Natural killer cell (primary cell): ENCODE results near the gene FAM187B. TPM values are rescaled to one million over a fixed set of nuclear protein-coding genes. Genes with fewer than 3 reads are reported as not detected.

Source experiments
- ATAC-seq, 3 donors: fragments of 150-1000 bp in 2 of 3; fragments of 200-7000 bp in 1 of 3; cut with Tn5 transposase; 1 replicate in 1 of 3; 2 replicates in 2 of 3; pipeline ENCODE4 v1.10.0; 2021; ENCODE audit warnings: mild to moderate bottlenecking in 2 of 3, moderate library complexity in 2 of 3
- DNase-seq, 2 donors: peaks; one replicate each; pipeline versions ENCODE4 v3.0.0 to v3.0.0-alpha.2; 2013 to 2021; ENCODE audit warnings: mixed read lengths in 1 of 2
- H3K27ac ChIP-seq: one replicate; pipeline ENCODE4 v1.5.1; 2013; ENCODE audit warnings: mild to moderate bottlenecking, low read length
- H3K27me3 ChIP-seq: one replicate; pipeline ENCODE4 v1.6.1; 2013; ENCODE audit warnings: low read length; ENCODE audit not compliant: control insufficient read depth, insufficient read depth
- H3K36me3 ChIP-seq: one replicate; pipeline ENCODE4 v1.6.1; 2013; ENCODE audit warnings: low read length; ENCODE audit not compliant: control insufficient read depth, insufficient read depth
- H3K4me1 ChIP-seq: one replicate; pipeline ENCODE4 v1.6.1; 2013; ENCODE audit warnings: low read length; ENCODE audit not compliant: control insufficient read depth, insufficient read depth
- H3K4me3 ChIP-seq: one replicate; pipeline ENCODE4 v1.5.1; 2013; ENCODE audit warnings: low read length
- H3K9me3 ChIP-seq: one replicate; pipeline ENCODE4 v1.6.1; 2013; ENCODE audit warnings: low read length; ENCODE audit not compliant: control insufficient read depth, insufficient read depth
- H3K27ac Mint-ChIP-seq, 2 donors: one replicate each; pipeline ENCODE4 v1.8.0; 2022; ENCODE audit warnings: mild to moderate bottlenecking in 2 of 2, mixed read lengths in 2 of 2, moderate library complexity in 1 of 2
- H3K27me3 Mint-ChIP-seq, 2 donors: one replicate each; pipeline ENCODE4 v1.8.0; 2022; ENCODE audit warnings: low read depth in 2 of 2, mixed read lengths in 2 of 2
- H3K36me3 Mint-ChIP-seq: one replicate; pipeline ENCODE4 v1.8.0; 2022; ENCODE audit warnings: mixed read lengths
- H3K4me1 Mint-ChIP-seq, 2 donors: one replicate each; pipeline ENCODE4 v1.8.0; 2022; ENCODE audit warnings: mixed read lengths in 2 of 2
- H3K4me3 Mint-ChIP-seq: one replicate; pipeline ENCODE4 v1.8.0; 2022; ENCODE audit warnings: mild to moderate bottlenecking, moderate library complexity, mixed read lengths
- H3K9me3 Mint-ChIP-seq, 2 donors: one replicate each; pipeline ENCODE4 v1.8.0; 2022; ENCODE audit warnings: mixed read lengths in 2 of 2
- CTCF ChIP-seq: fragments of 200-600 bp; IDR thresholded peaks from one replicate; pipeline ENCODE4 v1.8.0; 2022; ENCODE audit warnings: antibody characterized with exemption
- WGBS: methylation state at CpG from one replicate; pipeline ENCODE4 v1.1.7; 2013; ENCODE audit warnings: missing lambda C conversion rate; ENCODE audit not compliant: insufficient coverage; 5-methylcytosine and 5-hydroxymethylcytosine counted together
- intact Hi-C: fragments of 100-400 bp; cut with micrococcal nuclease; formaldehyde crosslinking; loops from one replicate; pipeline ENCODE4 v1.14.2; 2022
- total RNA-seq, 4 donors: library from RNA; stranded (reverse); fragments of 120-200 nt in 1 of 4; gene quantifications; one replicate each; pipeline versions ENCODE4 v1.2.3 to v1.2.4, GENCODE V29; 2013 to 2022

The FAM187B gene
- total RNA-seq, 3 donors from 2014 or later (not counting 1 experiment from before 2014, with no cell fraction given) = not detected

- H3K36me3 Mint-ChIP-seq = no peaks in the 10 kb centered on the region
- DNase-seq = peak in 1 of 2 donors; percentile 6
- no peaks in the 10 kb centered on the region for H3K36me3 ChIP-seq
- no peaks in the 10 kb centered on the region for H3K4me1 ChIP-seq
- H3K27ac ChIP-seq = no peak overlapping the region
- no peak overlapping the region for H3K4me3 Mint-ChIP-seq
- TF ChIP-seq CTCF = no peak
- no peaks in the 10 kb centered on the region for H3K9me3 Mint-ChIP-seq
- H3K27me3 Mint-ChIP-seq = peaks cover 0 to 3% of the 10 kb centered on the region in 2 donors
- no peak overlapping the region for H3K4me3 ChIP-seq
- intact Hi-C loops = no loop called here
- 90% methylated on average over 14 of the region's 14 CpGs for WGBS
- no peaks in the 10 kb centered on the region for H3K27me3 ChIP-seq
- ATAC-seq = no peak
- peaks cover 0 to 7% of the 10 kb centered on the region in 2 donors for H3K4me1 Mint-ChIP-seq
- H3K27ac Mint-ChIP-seq = no peak overlapping the region
- no peaks in the 10 kb centered on the region for H3K9me3 ChIP-seq
These were observed 3.6 kb upstream of the FAM187B start for GRCh38 chr19:35231956-35232645.

DNA sequence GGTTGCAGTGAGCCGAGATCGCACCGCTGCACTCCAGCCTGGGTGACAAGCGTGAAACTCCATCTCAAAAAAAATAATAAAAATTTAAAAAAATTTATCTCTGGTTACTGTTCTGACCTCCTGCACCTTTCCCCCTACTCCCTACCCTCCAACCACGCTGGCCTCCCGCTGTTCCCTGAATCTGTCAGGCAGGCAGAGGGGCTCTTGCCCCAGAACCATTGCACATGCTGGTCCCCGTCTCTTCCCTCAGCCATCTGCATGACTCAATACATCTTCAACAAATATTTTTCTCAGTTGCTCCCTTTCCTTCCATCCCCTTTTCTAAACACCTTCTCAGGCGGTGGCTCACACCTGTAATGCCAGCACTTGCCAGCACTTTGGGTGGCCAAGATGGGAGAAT, 1.1 kb upstream of the FAM187B start:
- H3K27me3 ChIP-seq = no peaks in the 10 kb centered on the region
- H3K27me3 Mint-ChIP-seq = peaks cover 0 to 3% of the 10 kb centered on the region in 2 donors
- no peak overlapping the region for H3K27ac Mint-ChIP-seq
- WGBS = 97% methylated on average over 8 of the region's 8 CpGs
- DNase-seq (peak in 1 of 2 donors; percentile 4), ATAC-seq (no peak)
- H3K9me3 Mint-ChIP-seq = no peaks in the 10 kb centered on the region
- H3K9me3 ChIP-seq = no peaks in the 10 kb centered on the region
- H3K4me1 Mint-ChIP-seq = no peaks in the 10 kb centered on the region
- no peaks in the 10 kb centered on the region for H3K36me3 Mint-ChIP-seq
- TF ChIP-seq CTCF = no peak
- H3K4me3 ChIP-seq = no peak overlapping the region
- no peaks in the 10 kb centered on the region for H3K36me3 ChIP-seq
- H3K27ac ChIP-seq = no peak overlapping the region
- intact Hi-C loops = no loop called here
- peaks cover 11% of the 10 kb centered on the region for H3K4me1 ChIP-seq
- H3K4me3 Mint-ChIP-seq = no peak overlapping the region

DNA sequence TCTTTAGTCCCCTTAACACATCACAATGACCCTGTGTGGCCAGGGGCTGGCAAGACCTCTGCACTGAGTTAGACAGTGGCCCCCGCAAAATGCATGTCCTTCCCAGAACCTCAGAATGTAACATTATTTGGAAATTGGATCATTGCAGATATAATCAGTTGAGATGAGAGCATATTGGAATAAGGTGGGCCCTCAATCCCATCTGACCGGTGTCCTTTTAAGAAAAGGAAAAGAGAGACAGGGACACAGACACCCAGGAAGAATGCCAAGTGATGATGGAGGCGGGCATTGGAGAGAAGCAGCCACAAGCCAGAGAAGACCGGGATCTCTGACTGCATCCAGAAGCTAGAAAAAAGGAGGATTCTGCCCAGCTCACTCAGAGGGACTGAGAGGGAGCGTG, 1.8 kb downstream of the FAM187B start:
- DNase-seq = no peak
- no peak for ATAC-seq

More for the DNA sequence above, 1.8 kb downstream of the FAM187B start:
- TF ChIP-seq CTCF = no peak
- Mint-ChIP-seq H3K9me3 (no peaks in the 10 kb centered on the region), H3K4me3 (no peak overlapping the region), H3K4me1 (no peaks in the 10 kb centered on the region), H3K27me3 (peaks cover 0 to 3% of the 10 kb centered on the region in 2 donors), H3K36me3 (no peaks in the 10 kb centered on the region), H3K27ac (peak overlapping the region in 1 of 2 donors; percentile 36)
- H3K4me1 ChIP-seq = peaks cover 11% of the 10 kb centered on the region
- no peak overlapping the region for H3K27ac ChIP-seq
- H3K27me3 ChIP-seq = no peaks in the 10 kb centered on the region
- H3K36me3 ChIP-seq = no peaks in the 10 kb centered on the region
- intact Hi-C loops = no loop called here
- no peaks in the 10 kb centered on the region for H3K9me3 ChIP-seq
- 98% methylated on average over 5 of the region's 5 CpGs for WGBS
- H3K4me3 ChIP-seq = no peak overlapping the region
